GM12892 (cell line): ENCODE measurements around the gene WDR45B.

Experiments
- POLR2A ChIP-seq: IDR thresholded peaks from 2 replicates; pipeline ENCODE4 v1.6.1; 2011; ENCODE audit warnings: low read depth, low read length, control low read depth
- POLR2AphosphoS5 ChIP-seq: IDR thresholded peaks from 2 replicates; pipeline ENCODE4 v1.6.1; 2011; ENCODE audit warnings: low read depth, low read length, control low read depth
- TAF1 ChIP-seq: IDR thresholded peaks from 2 replicates; pipeline ENCODE4 v1.6.1; 2011; ENCODE audit warnings: low read depth, mild to moderate bottlenecking, control low read depth, low read length, borderline replicate concordance

DNA sequence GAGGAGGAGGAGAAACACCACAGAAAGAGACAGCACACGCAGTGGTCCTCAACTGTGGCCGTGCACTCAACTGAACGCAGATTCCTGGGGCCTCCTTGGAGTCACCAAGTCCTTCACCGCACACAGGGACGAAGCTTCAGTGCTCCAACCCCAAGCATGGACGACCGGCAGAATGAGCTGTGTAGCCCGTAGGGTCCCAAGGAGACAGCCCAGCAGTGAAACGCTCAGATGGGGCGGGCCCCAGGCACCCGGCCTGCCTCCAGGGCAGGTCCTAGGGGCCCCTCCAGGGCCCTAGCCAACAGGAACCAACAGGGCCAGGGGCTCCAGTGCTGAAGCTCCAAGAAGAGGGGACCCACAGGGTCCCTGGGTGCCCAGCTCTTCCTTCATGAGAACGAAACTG lies 37.0 kb upstream of the WDR45B start:
- TF ChIP-seq POLR2A, result no peak
- no peak for TF ChIP-seq POLR2AphosphoS5
- no peak for TF ChIP-seq TAF1
